ENCODE data around the gene ATP5ME. TPM values are rescaled to one million over a fixed set of nuclear protein-coding genes. Genes with fewer than 3 reads are reported as not detected.
A peak's percentile ranks its signal among the peaks of the same experiment; 100 is the strongest.

Gene ATP5ME
- total RNA-seq, 1 donor from 2014 or later, result 95.1 TPM

GRCh38 chr4:679629-680028 lies 5.6 kb upstream of the ATP5ME start:
- no peak overlapping the region for H3K4me2 ChIP-seq
- no peaks in the 10 kb centered on the region for H3K79me2 ChIP-seq (ENCODE audit: low read depth)
- H2AFZ ChIP-seq (replicated peaks), result no peak overlapping the region
- no peak overlapping the region for H3K27ac ChIP-seq
- no peak overlapping the region for H3K4me3 ChIP-seq
- no peak for TF ChIP-seq EZH2phosphoT487 (IDR thresholded peaks at IDR 0.05)
- Mint-ChIP-seq H3K36me3 (no peaks in the 10 kb centered on the region), H3K4me1 (peaks cover 3% of the 10 kb centered on the region), H3K9me3 (no peaks in the 10 kb centered on the region), H3K4me3 (peak overlapping the region; percentile 72), H3K27ac (no peak overlapping the region), H3K27me3 (ENCODE audit: insufficient read depth, low read depth) (peaks cover 2% of the 10 kb centered on the region)
- DNase-seq (ENCODE audit: low spot score), result no peak
- H3F3A ChIP-seq (ENCODE audit: low read depth), result peaks cover 4% of the 10 kb centered on the region
- peaks cover 10% of the 10 kb centered on the region for H3K27me3 ChIP-seq
- H4K20me1 ChIP-seq (ENCODE audit: low read depth), result no peaks in the 10 kb centered on the region
- peaks cover 8% of the 10 kb centered on the region for H3K4me1 ChIP-seq
- no peaks in the 10 kb centered on the region for H3K9me3 ChIP-seq (ENCODE audit: low read depth)
- no peak overlapping the region for H3K9ac ChIP-seq
- no peaks in the 10 kb centered on the region for H3K36me3 ChIP-seq

GRCh38 chr4:679104-679481 lies 5.0 kb upstream of the ATP5ME start:
- Histone ChIP-seq H3K27me3 (peaks cover 10% of the 10 kb centered on the region), H3K4me1 (peaks cover 8% of the 10 kb centered on the region), H3K27ac (no peak overlapping the region), H3K9ac (no peak overlapping the region), H3K9me3 (ENCODE audit: low read depth) (no peaks in the 10 kb centered on the region), H3K4me3 (no peak overlapping the region), H3K79me2 (ENCODE audit: low read depth) (no peaks in the 10 kb centered on the region), H3K36me3 (no peaks in the 10 kb centered on the region), H4K20me1 (ENCODE audit: low read depth) (no peaks in the 10 kb centered on the region), H3F3A (ENCODE audit: low read depth) (peaks cover 4% of the 10 kb centered on the region), H3K4me2 (no peak overlapping the region), H2AFZ (replicated peaks) (no peak overlapping the region)
- TF ChIP-seq CTCF (IDR thresholded peaks at IDR 0.05) (no peak), EZH2 (IDR thresholded peaks at IDR 0.05) (no peak), EZH2phosphoT487 (IDR thresholded peaks at IDR 0.05) (no peak)
- peaks cover 3% of the 10 kb centered on the region for H3K4me1 Mint-ChIP-seq
- no peak for DNase-seq (ENCODE audit: low spot score)
- no peaks in the 10 kb centered on the region for H3K9me3 Mint-ChIP-seq
- no peak overlapping the region for H3K4me3 Mint-ChIP-seq
- H3K36me3 Mint-ChIP-seq, result no peaks in the 10 kb centered on the region
- H3K27me3 Mint-ChIP-seq (ENCODE audit: insufficient read depth, low read depth), result peaks cover 2% of the 10 kb centered on the region
- no peak overlapping the region for H3K27ac Mint-ChIP-seq

- Histone ChIP-seq H2AFZ (replicated peaks) (no peak overlapping the region), H3K36me3 (no peaks in the 10 kb centered on the region), H3K4me3 (no peak overlapping the region), H3K4me2 (no peak overlapping the region), H3K9me3 (ENCODE audit: low read depth) (no peaks in the 10 kb centered on the region), H4K20me1 (ENCODE audit: low read depth) (no peaks in the 10 kb centered on the region), H3K79me2 (ENCODE audit: low read depth) (peaks cover 3% of the 10 kb centered on the region), H3K27me3 (peaks cover 10% of the 10 kb centered on the region), H3K9ac (no peak overlapping the region), H3K4me1 (peaks cover 6% of the 10 kb centered on the region), H3F3A (ENCODE audit: low read depth) (peaks cover 4% of the 10 kb centered on the region), H3K27ac (no peak overlapping the region)
- Mint-ChIP-seq H3K4me3 (no peak overlapping the region), H3K4me1 (peaks cover 3% of the 10 kb centered on the region), H3K27me3 (ENCODE audit: insufficient read depth, low read depth) (peaks cover 2% of the 10 kb centered on the region), H3K36me3 (no peaks in the 10 kb centered on the region), H3K9me3 (no peaks in the 10 kb centered on the region), H3K27ac (no peak overlapping the region)
- DNase-seq (ENCODE audit: low spot score), result no peak
- TF ChIP-seq EZH2 (IDR thresholded peaks at IDR 0.05) (no peak), CTCF (IDR thresholded peaks at IDR 0.05) (no peak), EZH2phosphoT487 (IDR thresholded peaks at IDR 0.05) (no peak)
Measured at GRCh38 chr4:678331-679103, 4.4 kb upstream of the ATP5ME start.
